ENCODE data around the gene IL6ST.

DNA sequence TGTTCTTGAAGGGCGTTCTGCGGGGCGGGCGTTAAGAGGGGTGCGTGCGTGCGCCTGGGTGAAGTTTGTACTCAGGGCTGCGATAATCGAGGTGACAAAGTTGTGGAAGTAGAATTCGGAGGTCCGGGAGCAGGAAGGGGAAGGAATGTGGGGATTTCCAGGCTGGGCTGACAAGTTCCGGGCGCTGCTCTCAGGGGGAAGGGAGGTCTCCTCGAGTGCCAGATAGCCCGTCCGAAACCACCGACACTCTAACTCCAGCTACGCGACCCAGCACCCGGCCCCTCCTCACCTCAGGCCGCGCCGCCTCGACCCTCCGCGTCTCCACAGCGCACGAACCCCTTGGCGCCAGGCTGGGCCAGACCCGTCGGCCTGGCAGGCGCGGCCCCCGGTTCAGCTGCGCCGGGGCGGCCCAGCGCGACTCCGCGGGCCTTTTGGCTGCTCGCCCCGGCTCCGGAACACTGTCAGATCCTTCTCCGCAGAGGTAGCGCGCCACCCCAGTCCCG, at the start of gene IL6ST:
- TF ChIP-seq CTCF (IDR thresholded peaks at IDR 0.05; ENCODE audit: low read depth, low read length, poor library complexity, severe bottlenecking), result no peak
- no peak for TF ChIP-seq EZH2phosphoT487 (IDR thresholded peaks at IDR 0.05; ENCODE audit: borderline replicate concordance, low read length)

Measured in DOHH2 (cell line).